Testis (tissue), 2 donors: ENCODE measurements around the gene DNAI1.

Experiments
- POLR2A ChIP-seq: fragments of 450-650 bp; IDR thresholded peaks from one replicate; pipeline ENCODE4 v1.6.1; 2017; ENCODE audit warnings: antibody characterized with exemption, mild to moderate bottlenecking, moderate library complexity
- TF ChIP-seq, protein P1 (sequence below), 3 experiments: fragments of 450-650 bp in 2 of 3; fragments of 200-600 bp in 1 of 3; sonication (generic) in 1 of 3; IDR thresholded peaks; one replicate each; pipeline ENCODE4 v1.5.1; 2016 to 2019; ENCODE audit warnings: antibody characterized with exemption in 3 of 3, mild to moderate bottlenecking in 2 of 3, moderate library complexity in 1 of 3

DNA sequence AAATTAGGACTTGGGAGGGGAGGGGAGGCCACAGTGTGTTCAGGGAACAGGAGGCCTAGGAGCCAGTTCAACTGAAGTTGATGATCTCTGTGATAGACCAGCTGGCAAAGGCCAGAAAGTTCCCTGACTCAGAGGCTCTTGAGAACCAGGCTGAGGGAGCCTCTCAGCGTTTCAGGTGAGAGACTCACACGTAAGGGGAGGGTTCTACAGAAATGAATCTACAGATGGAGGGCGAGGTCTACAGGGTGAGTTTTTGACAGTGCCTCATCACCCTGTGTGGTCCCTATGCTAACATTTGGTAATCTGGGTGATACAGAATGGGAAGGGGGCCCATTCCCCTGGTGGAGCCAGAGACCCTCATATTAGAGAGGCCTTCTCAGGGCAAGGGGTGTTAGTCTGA, 32.2 kb downstream of the DNAI1 start:
- TF ChIP-seq, protein P1, sequence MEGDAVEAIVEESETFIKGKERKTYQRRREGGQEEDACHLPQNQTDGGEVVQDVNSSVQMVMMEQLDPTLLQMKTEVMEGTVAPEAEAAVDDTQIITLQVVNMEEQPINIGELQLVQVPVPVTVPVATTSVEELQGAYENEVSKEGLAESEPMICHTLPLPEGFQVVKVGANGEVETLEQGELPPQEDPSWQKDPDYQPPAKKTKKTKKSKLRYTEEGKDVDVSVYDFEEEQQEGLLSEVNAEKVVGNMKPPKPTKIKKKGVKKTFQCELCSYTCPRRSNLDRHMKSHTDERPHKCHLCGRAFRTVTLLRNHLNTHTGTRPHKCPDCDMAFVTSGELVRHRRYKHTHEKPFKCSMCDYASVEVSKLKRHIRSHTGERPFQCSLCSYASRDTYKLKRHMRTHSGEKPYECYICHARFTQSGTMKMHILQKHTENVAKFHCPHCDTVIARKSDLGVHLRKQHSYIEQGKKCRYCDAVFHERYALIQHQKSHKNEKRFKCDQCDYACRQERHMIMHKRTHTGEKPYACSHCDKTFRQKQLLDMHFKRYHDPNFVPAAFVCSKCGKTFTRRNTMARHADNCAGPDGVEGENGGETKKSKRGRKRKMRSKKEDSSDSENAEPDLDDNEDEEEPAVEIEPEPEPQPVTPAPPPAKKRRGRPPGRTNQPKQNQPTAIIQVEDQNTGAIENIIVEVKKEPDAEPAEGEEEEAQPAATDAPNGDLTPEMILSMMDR (IDR thresholded peaks at IDR 0.05), result no peak
- no peak for TF ChIP-seq POLR2A
